Ishikawa (cell line): ENCODE results near the gene SH3RF1.

Experiments used
- CEBPB ChIP-seq: IDR thresholded peaks from 2 replicates; pipeline ENCODE4 v1.6.1; 2012
- EP300 ChIP-seq: IDR thresholded peaks from 2 replicates; pipeline ENCODE4 v1.6.1; 2012; ENCODE audit warnings: borderline replicate concordance
- FOXM1 ChIP-seq: IDR thresholded peaks from 2 replicates; pipeline ENCODE4 v1.6.1; 2012; ENCODE audit warnings: low read depth, borderline replicate concordance
- RAD21 ChIP-seq: IDR thresholded peaks from 2 replicates; pipeline ENCODE4 v1.6.1; 2012; ENCODE audit warnings: low read depth
- TAF1 ChIP-seq: IDR thresholded peaks from 2 replicates; pipeline ENCODE4 v1.6.1; 2012; ENCODE audit warnings: low read depth, mild to moderate bottlenecking
- ZBTB7A ChIP-seq: IDR thresholded peaks from 2 replicates; pipeline ENCODE4 v1.6.1; 2012; ENCODE audit warnings: low read depth
- TF ChIP-seq, protein P1 (sequence below): IDR thresholded peaks from 2 replicates; pipeline ENCODE4 v1.6.1; 2012

DNA sequence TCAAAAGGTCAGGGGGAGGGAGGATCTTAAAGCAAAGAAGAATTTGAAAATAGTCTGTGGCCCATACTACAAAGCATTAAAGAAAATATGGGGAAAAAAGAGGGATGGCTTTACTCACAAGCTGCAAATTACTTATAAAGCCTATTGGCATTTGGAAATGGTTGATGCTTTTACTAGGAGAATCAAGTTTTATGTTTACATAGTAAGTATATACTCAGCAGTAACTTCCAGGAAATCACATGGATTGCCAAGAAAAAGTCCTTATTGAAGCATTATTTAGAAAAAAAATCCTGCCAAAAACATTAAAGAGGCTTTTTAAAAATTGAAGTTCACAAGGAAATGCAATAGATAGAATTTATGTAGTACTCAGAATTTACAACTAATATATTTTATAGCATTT, 8.4 kb upstream of the SH3RF1 start:
- TF ChIP-seq, protein P1, sequence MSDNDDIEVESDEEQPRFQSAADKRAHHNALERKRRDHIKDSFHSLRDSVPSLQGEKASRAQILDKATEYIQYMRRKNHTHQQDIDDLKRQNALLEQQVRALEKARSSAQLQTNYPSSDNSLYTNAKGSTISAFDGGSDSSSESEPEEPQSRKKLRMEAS = no peak
- TF ChIP-seq RAD21 = no peak
- TF ChIP-seq TAF1 = no peak
- TF ChIP-seq FOXM1 = no peak
- no peak for TF ChIP-seq CEBPB
- TF ChIP-seq ZBTB7A = no peak
- TF ChIP-seq EP300 = no peak
